GM12878 (cell line): Measurements from ENCODE around the gene ME1.

Experiments used
- CTCF ChIP-seq, 3 experiments: IDR thresholded peaks in 2 of 3; conservative IDR thresholded peaks in 1 of 3; 2 replicates each; pipeline ENCODE4 v1.5.1; 2011; ENCODE audit warnings: low read depth in 3 of 3, low read length in 3 of 3, mild to moderate bottlenecking in 3 of 3, control low read depth in 2 of 3, moderate library complexity in 2 of 3, inconsistent platforms in 1 of 3, mixed read lengths in 1 of 3; ENCODE audit not compliant: control insufficient read depth in 2 of 3, insufficient read depth in 1 of 3; ENCODE audit errors: extremely low read depth in 1 of 3
- DPF2 ChIP-seq: fragments of 450-650 bp; IDR thresholded peaks from 2 replicates; pipeline ENCODE4 v1.6.1; 2017; ENCODE audit warnings: mild to moderate bottlenecking
- POLR2AphosphoS5 ChIP-seq: IDR thresholded peaks from 2 replicates; pipeline ENCODE4 v1.6.1; 2011; ENCODE audit warnings: mild to moderate bottlenecking, low read length, inconsistent platforms
- TCF7 ChIP-seq: IDR thresholded peaks from 2 replicates; pipeline ENCODE4 v1.6.1; 2014; ENCODE audit warnings: antibody characterized with exemption, borderline replicate concordance

- TF ChIP-seq DPF2 (no peak), TCF7 (no peak), POLR2AphosphoS5 (no peak), CTCF (IDR thresholded peaks at IDR 0.05 in 2 of 3, conservative IDR thresholded peaks at IDR 0.05 in 1 of 3; ENCODE audit: control insufficient read depth in 2 of 3, extremely low read depth in 1 of 3, insufficient read depth in 1 of 3, low read depth in 3 of 3, low read length in 3 of 3) (no peak)
Observed at GRCh38 chr6:83333500-83333899, 97.4 kb downstream of the ME1 start.
